B cell (primary cell): ENCODE results near the gene PRDM10.

Experiments used
- EZH2 ChIP-seq: IDR thresholded peaks from 2 replicates; pipeline ENCODE4 v1.6.1; 2012; ENCODE audit warnings: borderline replicate concordance, low read depth, mild to moderate bottlenecking, moderate library complexity, low read length; ENCODE audit not compliant: insufficient read depth, poor library complexity, severe bottlenecking
- TF ChIP-seq, protein P1 (sequence below): fragments of 200-600 bp; IDR thresholded peaks from one replicate; pipeline ENCODE4 v1.8.0; 2022; ENCODE audit warnings: antibody characterized with exemption, mild to moderate bottlenecking

DNA sequence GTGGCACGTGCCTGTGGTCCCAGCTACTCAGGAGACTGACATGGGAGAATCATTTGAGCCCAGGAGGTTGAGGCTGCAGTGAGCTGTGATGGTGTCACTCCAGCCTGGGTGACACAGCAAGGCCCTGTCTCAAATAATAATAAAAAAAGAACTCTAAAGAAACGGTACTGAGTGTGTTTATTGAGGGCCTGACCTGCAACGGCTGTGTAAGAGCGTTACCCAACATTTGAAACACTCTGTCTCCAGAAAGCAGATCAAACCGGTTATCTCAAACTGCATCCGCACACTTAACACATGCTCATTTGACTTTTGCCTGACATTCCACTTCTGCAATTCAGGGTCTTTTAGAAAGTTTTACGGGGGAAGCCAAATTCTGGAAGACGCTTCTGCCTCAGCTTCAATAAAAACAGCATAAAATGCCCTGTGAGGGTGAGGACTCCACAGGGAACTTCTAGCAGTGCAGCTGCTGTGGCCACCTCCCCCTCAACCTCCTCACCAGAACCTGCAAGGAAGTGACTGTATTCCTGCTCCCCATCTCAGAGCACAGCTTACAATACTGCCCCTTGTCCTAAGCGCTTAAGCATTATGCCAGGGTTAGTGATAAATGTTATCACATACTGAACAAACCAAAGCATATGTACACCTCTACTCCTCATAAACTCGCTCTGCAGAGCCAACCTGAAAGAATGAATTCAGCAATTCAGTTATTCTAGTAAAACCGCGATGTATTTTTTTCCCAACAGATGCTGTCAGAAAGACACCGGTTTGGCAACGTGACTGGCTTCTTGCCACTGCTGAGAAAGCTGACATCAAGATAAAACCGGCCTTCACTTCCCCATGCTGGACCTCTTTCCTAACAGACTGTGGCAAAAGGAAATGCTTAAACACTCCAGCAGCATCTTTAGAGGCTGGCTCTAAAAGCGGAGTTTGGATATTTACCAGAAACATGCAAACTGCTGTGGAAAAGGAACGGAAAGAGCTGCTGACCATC, 52.2 kb downstream of the PRDM10 start:
- TF ChIP-seq, protein P1, sequence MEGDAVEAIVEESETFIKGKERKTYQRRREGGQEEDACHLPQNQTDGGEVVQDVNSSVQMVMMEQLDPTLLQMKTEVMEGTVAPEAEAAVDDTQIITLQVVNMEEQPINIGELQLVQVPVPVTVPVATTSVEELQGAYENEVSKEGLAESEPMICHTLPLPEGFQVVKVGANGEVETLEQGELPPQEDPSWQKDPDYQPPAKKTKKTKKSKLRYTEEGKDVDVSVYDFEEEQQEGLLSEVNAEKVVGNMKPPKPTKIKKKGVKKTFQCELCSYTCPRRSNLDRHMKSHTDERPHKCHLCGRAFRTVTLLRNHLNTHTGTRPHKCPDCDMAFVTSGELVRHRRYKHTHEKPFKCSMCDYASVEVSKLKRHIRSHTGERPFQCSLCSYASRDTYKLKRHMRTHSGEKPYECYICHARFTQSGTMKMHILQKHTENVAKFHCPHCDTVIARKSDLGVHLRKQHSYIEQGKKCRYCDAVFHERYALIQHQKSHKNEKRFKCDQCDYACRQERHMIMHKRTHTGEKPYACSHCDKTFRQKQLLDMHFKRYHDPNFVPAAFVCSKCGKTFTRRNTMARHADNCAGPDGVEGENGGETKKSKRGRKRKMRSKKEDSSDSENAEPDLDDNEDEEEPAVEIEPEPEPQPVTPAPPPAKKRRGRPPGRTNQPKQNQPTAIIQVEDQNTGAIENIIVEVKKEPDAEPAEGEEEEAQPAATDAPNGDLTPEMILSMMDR: no peak
- no peak for TF ChIP-seq EZH2
